K562 (cell line): ENCODE measurements around the gene HOXB3. TPM values are rescaled to one million over a fixed set of nuclear protein-coding genes. Genes with fewer than 3 reads are reported as not detected.
A peak's percentile ranks its signal among the peaks of the same experiment; 100 is the strongest.

Source experiments
- DLX4 ChIP-seq: fragments of 250-450 bp; sonication (Bioruptor Pico); IDR thresholded peaks from 2 replicates; pipeline ENCODE4 v1.6.1; 2021; ENCODE audit warnings: mild to moderate bottlenecking
- FOXJ3 ChIP-seq: sonication (generic); formaldehyde crosslinking; IDR thresholded peaks from 2 replicates; pipeline ENCODE4 v1.4.0; 2020; ENCODE audit warnings: mild to moderate bottlenecking, missing genetic modification reagents
- FOXO4 ChIP-seq: fragments of 450-650 bp; formaldehyde crosslinking; IDR thresholded peaks from 2 replicates; pipeline ENCODE4 v1.4.0; 2020; ENCODE audit warnings: mild to moderate bottlenecking, moderate library complexity
- HES1 ChIP-seq: fragments of 450-650 bp; IDR thresholded peaks from 2 replicates; pipeline ENCODE4 v1.6.1; 2016; ENCODE audit warnings: low read depth, mild to moderate bottlenecking, moderate library complexity
- HNRNPLL ChIP-seq: fragments of 200-400 bp; formaldehyde crosslinking; IDR thresholded peaks from 2 replicates; pipeline ENCODE4 v1.6.1; 2017; ENCODE audit warnings: low read length, low read depth, mild to moderate bottlenecking; ENCODE audit not compliant: poor library complexity, severe bottlenecking
- HNRNPUL1 ChIP-seq: fragments of 200-400 bp; formaldehyde crosslinking; IDR thresholded peaks from 2 replicates; pipeline ENCODE4 v1.6.1; 2017; ENCODE audit warnings: low read length
- STAT6 ChIP-seq: sonication (generic); formaldehyde crosslinking; IDR thresholded peaks from 2 replicates; pipeline ENCODE4 v1.8.1; 2023; ENCODE audit warnings: mild to moderate bottlenecking, missing genetic modification reagents
- TCFL5 ChIP-seq: fragments of 250-450 bp; sonication (Bioruptor Pico); conservative IDR thresholded peaks from 2 replicates; pipeline ENCODE4 v1.6.1; 2021; ENCODE audit warnings: mild to moderate bottlenecking, moderate library complexity, matching md5 sums
- TEAD1 ChIP-seq, 2 experiments: fragments of 450-650 bp in 1 of 2; sonication (generic) in 1 of 2; formaldehyde crosslinking; IDR thresholded peaks; 2 replicates each; pipeline versions ENCODE4 v1.4.0 to v1.8.0; 2020 to 2022; ENCODE audit warnings: mild to moderate bottlenecking in 2 of 2, missing genetic modification reagents in 1 of 2
- TEAD4 ChIP-seq, 2 experiments: sonication (generic) in 1 of 2; formaldehyde crosslinking in 1 of 2; IDR thresholded peaks; 2 replicates each; pipeline versions ENCODE4 v1.6.1 to v1.8.0; 2012 to 2022; ENCODE audit warnings: borderline replicate concordance in 1 of 2, inconsistent platforms in 1 of 2, low read length in 1 of 2, mild to moderate bottlenecking in 1 of 2, missing genetic modification reagents in 1 of 2
- THRA ChIP-seq: fragments of 450-650 bp; IDR thresholded peaks from 2 replicates; pipeline ENCODE4 v1.6.1; 2017; ENCODE audit warnings: mild to moderate bottlenecking, moderate library complexity
- ZFP36 ChIP-seq: fragments of 150-350 bp; IDR thresholded peaks from 2 replicates; pipeline ENCODE4 v1.6.1; 2018; ENCODE audit warnings: low read length, low read depth; ENCODE audit not compliant: partially characterized antibody
- ZNF134 ChIP-seq: fragments of 250-450 bp; sonication (Bioruptor Pico); conservative IDR thresholded peaks from 2 replicates; pipeline ENCODE4 v1.4.0; 2020
- ZNF253 ChIP-seq: fragments of 250-450 bp; sonication (Bioruptor Pico); conservative IDR thresholded peaks from 2 replicates; pipeline ENCODE4 v1.6.1; 2021; ENCODE audit warnings: mild to moderate bottlenecking
- ZNF398 ChIP-seq: fragments of 250-450 bp; sonication (Bioruptor Pico); IDR thresholded peaks from 2 replicates; pipeline ENCODE4 v1.8.0; 2021; ENCODE audit warnings: moderate library complexity, mild to moderate bottlenecking, inconsistent platforms
- ZNF511 ChIP-seq: sonication (generic); formaldehyde crosslinking; IDR thresholded peaks from 2 replicates; pipeline ENCODE4 v1.8.0; 2022; ENCODE audit warnings: mild to moderate bottlenecking, missing genetic modification reagents
- ZNF561 ChIP-seq: fragments of 450-650 bp; formaldehyde crosslinking; conservative IDR thresholded peaks from 2 replicates; pipeline ENCODE4 v1.4.0; 2020; ENCODE audit warnings: mild to moderate bottlenecking, moderate library complexity
- polyA plus RNA-seq, 8 experiments: library from polyadenylated mRNA; depleted of rRNA in 4 of 8; stranded (reverse) in 5 of 8; unstranded in 3 of 8; fragments of >200 nt; fragmentation: Nextera tagmentation in 2 of 8; fragmentation: Illumina TruSeq in 1 of 8; extraction: Ambion mirVana in 2 of 8; extraction: Trizol in 1 of 8; gene quantifications; 2 replicates each; pipeline versions ENCODE4 v1.2.1 to v1.2.3, GENCODE V29; 2011 to 2014; ENCODE audit warnings: inconsistent platforms in 1 of 8, missing spikeins in 1 of 8
- total RNA-seq, 7 experiments: library from RNA; depleted of rRNA in 6 of 7; stranded (reverse); fragments of >200 nt in 6 of 7; fragmentation: Illumina TruSeq in 2 of 7; extraction: Trizol in 2 of 7; gene quantifications; 2 replicates each; pipeline versions ENCODE4 v1.2.1 to v1.2.3, GENCODE V29; 2011 to 2021; ENCODE audit warnings: low replicate concordance in 1 of 7

HOXB3 gene
- total and polyA plus RNA-seq, 9 of the 15 experiments (the other 6 are each of a cell fraction or from before 2014, with no cell fraction given): 2.4 to 41.3 (median 20.2) TPM

- TF ChIP-seq ZNF398 (CRISPR knock-in tag): no peak
- TF ChIP-seq ZNF511 (CRISPR knock-in tag): no peak
- no peak for TF ChIP-seq HNRNPUL1
- peak; percentile 48 to 63; a peak in 2 of 4 replicates for TF ChIP-seq TEAD1 (CRISPR knock-in tag; IDR thresholded peaks at IDR 0.05)
- TF ChIP-seq ZNF134: no peak
- no peak for TF ChIP-seq ZNF253 (CRISPR knock-in tag)
- TF ChIP-seq ZFP36: no peak
- no peak for TF ChIP-seq THRA
- TF ChIP-seq HES1: peak; percentile 93
- no peak for TF ChIP-seq DLX4
- no peak for TF ChIP-seq FOXJ3 (CRISPR knock-in tag)
- TF ChIP-seq ZNF561 (CRISPR knock-in tag): no peak
- TF ChIP-seq TCFL5 (CRISPR knock-in tag): no peak
- no peak for TF ChIP-seq STAT6
- TF ChIP-seq FOXO4 (CRISPR knock-in tag): no peak
- peak; percentile 72 for TF ChIP-seq TEAD4 (IDR thresholded peaks at IDR 0.05; ENCODE audit: low read length)
- TF ChIP-seq TEAD4 (CRISPR knock-in tag; IDR thresholded peaks at IDR 0.05; ENCODE audit: borderline replicate concordance): no peak
- TF ChIP-seq HNRNPLL: peak; percentile 52
Measured at GRCh38 chr17:48626245-48627117, 36.4 kb upstream of the HOXB3 start, which contains the start of gene HOXB9 (continued).
